ENCODE results near the gene NUAK2. TPM values are rescaled to one million over a fixed set of nuclear protein-coding genes. Genes with fewer than 3 reads are reported as not detected.
"Not testable (repeated sequence)": the region's sequence is repeated elsewhere in the genome, so short reads cannot be mapped to it uniquely, and the experiment has no call there.

Gene NUAK2
- total and polyA plus RNA-seq, 9 donors, result 1.2 to 53.2 (median 3.2) TPM

- H3K27ac ChIP-seq, result peak overlapping the region in 1 of 2 donors; percentile 84
- WGBS, 3 donors, result 8 to 18% (median 11%) methylated on average over 8 of the region's 8 CpGs
- H3K4me1 ChIP-seq (ENCODE audit: insufficient read depth), result peaks cover 12% of the 10 kb centered on the region
- no peaks in the 10 kb centered on the region for H3K9me3 ChIP-seq
- intact Hi-C loops (cut with DNase I), result no loop called here
- no peaks in the 10 kb centered on the region for H3K27me3 ChIP-seq
- no peaks in the 10 kb centered on the region for H3K36me3 ChIP-seq
- H3K4me3 ChIP-seq, result no peak overlapping the region
- TF ChIP-seq, protein P1, sequence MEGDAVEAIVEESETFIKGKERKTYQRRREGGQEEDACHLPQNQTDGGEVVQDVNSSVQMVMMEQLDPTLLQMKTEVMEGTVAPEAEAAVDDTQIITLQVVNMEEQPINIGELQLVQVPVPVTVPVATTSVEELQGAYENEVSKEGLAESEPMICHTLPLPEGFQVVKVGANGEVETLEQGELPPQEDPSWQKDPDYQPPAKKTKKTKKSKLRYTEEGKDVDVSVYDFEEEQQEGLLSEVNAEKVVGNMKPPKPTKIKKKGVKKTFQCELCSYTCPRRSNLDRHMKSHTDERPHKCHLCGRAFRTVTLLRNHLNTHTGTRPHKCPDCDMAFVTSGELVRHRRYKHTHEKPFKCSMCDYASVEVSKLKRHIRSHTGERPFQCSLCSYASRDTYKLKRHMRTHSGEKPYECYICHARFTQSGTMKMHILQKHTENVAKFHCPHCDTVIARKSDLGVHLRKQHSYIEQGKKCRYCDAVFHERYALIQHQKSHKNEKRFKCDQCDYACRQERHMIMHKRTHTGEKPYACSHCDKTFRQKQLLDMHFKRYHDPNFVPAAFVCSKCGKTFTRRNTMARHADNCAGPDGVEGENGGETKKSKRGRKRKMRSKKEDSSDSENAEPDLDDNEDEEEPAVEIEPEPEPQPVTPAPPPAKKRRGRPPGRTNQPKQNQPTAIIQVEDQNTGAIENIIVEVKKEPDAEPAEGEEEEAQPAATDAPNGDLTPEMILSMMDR (IDR thresholded peaks at IDR 0.05), result no peak
- no peak for TF ChIP-seq EP300 (IDR thresholded peaks at IDR 0.05)
- no peak for TF ChIP-seq POLR2A (IDR thresholded peaks at IDR 0.05)
- peak in 3 of 5 donors; percentile 54 to 83 (median 81) for DNase-seq
Measured at GRCh38 chr1:205365945-205366463, 44.5 kb upstream of the NUAK2 start.

DNA sequence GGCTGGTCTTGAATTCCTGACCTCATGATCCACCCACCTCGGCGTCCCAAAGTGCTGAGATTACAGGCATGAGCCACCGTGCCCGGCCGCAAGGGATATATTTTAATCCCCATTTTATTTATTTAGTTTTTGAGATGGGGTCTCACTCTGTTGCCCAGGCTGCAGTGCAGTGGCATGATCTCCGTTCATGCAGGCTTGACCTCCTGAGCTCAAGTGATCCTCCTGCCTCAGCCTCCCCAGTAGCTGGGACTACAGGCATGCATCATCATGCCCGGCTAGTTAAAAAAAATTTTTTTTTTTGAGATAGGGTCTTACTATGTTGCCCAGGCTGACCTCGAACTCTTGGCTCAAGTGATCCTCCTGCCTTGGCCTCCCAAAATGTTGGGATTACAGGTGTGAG lies 43.5 kb upstream of the NUAK2 start:
- H3K9me3 ChIP-seq; H3K36me3 ChIP-seq; H3K27me3 ChIP-seq; H3K4me3 ChIP-seq; intact Hi-C loops (cut with DNase I): not testable (repeated sequence)
- 89 to 94% (median 89%) methylated on average over 8 of the region's 8 CpGs for WGBS, 3 donors
- Histone ChIP-seq H3K4me1 (ENCODE audit: insufficient read depth) (peaks cover 17% of the 10 kb centered on the region), H3K27ac (peak overlapping the region in 1 of 2 donors; percentile 84)
- peak in 2 of 5 donors; percentile 15 to 27 for DNase-seq

GRCh38 chr1:205360891-205361290 lies 39.3 kb upstream of the NUAK2 start:
- H3K4me1 ChIP-seq (ENCODE audit: insufficient read depth), result peaks cover 14% of the 10 kb centered on the region
- no peak for TF ChIP-seq EP300 (IDR thresholded peaks at IDR 0.05)
- TF ChIP-seq, protein P1 (IDR thresholded peaks at IDR 0.05), result no peak
- TF ChIP-seq POLR2A (IDR thresholded peaks at IDR 0.05), result no peak
- H3K27ac ChIP-seq, result peak overlapping the region; percentile 9 to 84
- no peaks in the 10 kb centered on the region for H3K36me3 ChIP-seq
- WGBS, 3 donors, result 53 to 77% (median 55%) methylated on average over 4 of the region's 4 CpGs
- H3K27me3 ChIP-seq, result no peaks in the 10 kb centered on the region
- DNase-seq, result no peak
- H3K4me3 ChIP-seq, result no peak overlapping the region
- intact Hi-C loops (cut with DNase I), result no loop called here
- H3K9me3 ChIP-seq, result no peaks in the 10 kb centered on the region

- Histone ChIP-seq H3K27me3 (no peaks in the 10 kb centered on the region), H3K36me3 (no peaks in the 10 kb centered on the region), H3K4me1 (ENCODE audit: insufficient read depth) (peaks cover 16% of the 10 kb centered on the region), H3K9me3 (no peaks in the 10 kb centered on the region), H3K4me3 (no peak overlapping the region), H3K27ac (peak overlapping the region; percentile 48 to 84)
- WGBS, 3 donors, result 10 to 26% (median 17%) methylated on average over 11 of the region's 11 CpGs
- intact Hi-C loops (cut with DNase I), result loop anchor here in 3 of 4 donors (5.0 to 10.0 kb wide), 3 partner anchors 75 to 127 kb away; no protein-coding TSS in a partner anchor
- DNase-seq, result peak in 4 of 5 donors; percentile 56 to 70 (median 66)
- TF ChIP-seq, protein P1 (IDR thresholded peaks at IDR 0.05), result no peak
- TF ChIP-seq POLR2A (IDR thresholded peaks at IDR 0.05), result no peak
Measured at GRCh38 chr1:205359771-205360565, 38.4 kb upstream of the NUAK2 start.

DNA sequence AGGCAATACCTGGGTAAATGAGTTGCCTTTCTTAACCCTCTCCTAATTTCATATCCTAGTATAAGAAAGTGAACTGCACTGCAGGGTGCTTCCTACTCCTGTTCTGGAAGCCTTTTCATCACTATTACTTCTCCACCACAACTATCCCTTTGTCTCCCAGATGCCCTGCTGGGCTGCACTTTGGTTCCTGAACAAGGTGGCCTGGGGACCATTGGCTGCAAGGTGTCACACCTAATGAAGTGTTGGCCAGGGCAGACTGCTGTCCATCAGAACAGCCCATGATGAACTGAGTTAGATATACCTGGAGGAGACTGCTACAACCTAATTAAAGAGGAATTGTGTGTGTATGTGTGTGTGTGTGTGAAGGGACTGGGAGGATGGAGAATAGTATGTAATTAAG lies 37.0 kb upstream of the NUAK2 start:
- intact Hi-C loops (cut with DNase I), result loop anchor here in 3 of 4 donors (5.0 to 10.0 kb wide), 3 partner anchors 76 to 129 kb away; no protein-coding TSS in a partner anchor

More for the DNA sequence above, 37.0 kb upstream of the NUAK2 start:
- Histone ChIP-seq H3K27me3 (no peaks in the 10 kb centered on the region), H3K9me3 (no peaks in the 10 kb centered on the region), H3K27ac (peak overlapping the region in 1 of 2 donors; percentile 84), H3K4me3 (no peak overlapping the region), H3K36me3 (no peaks in the 10 kb centered on the region), H3K4me1 (ENCODE audit: insufficient read depth) (peaks cover 18% of the 10 kb centered on the region)
- no peak for TF ChIP-seq POLR2A (IDR thresholded peaks at IDR 0.05)
- TF ChIP-seq EP300 (IDR thresholded peaks at IDR 0.05), result no peak
- TF ChIP-seq, protein P1 (IDR thresholded peaks at IDR 0.05), result no peak
- DNase-seq, result no peak

Data from ovary (tissue), 9 donors.